ENCODE measurements around the gene OR5H14.
"Not testable (repeated sequence)": the region's sequence is repeated elsewhere in the genome, so short reads cannot be mapped to it uniquely, and the experiment has no call there.

Gene OR5H14
- total RNA-seq, result 0 reads per million in 2 experiments

GRCh38 chr3:98147179-98147578 lies at the start of gene OR5H14:
Gene OR5H14, plus strand, starts transcription at chr3:98147479. Its CDS starts 1,907 bp downstream, at chr3:98149386.
- no peak for DNase-seq (ENCODE audit: low read depth)

GRCh38 chr3:98099848-98100247 lies 47.4 kb upstream of the OR5H14 start:
- no peak for DNase-seq (ENCODE audit: low read depth)

GRCh38 chr3:98108162-98108561 lies 39.1 kb upstream of the OR5H14 start:
- no peak for DNase-seq (ENCODE audit: low read depth)

GRCh38 chr3:98109807-98110549 lies 37.3 kb upstream of the OR5H14 start:
- no peak for DNase-seq (ENCODE audit: low read depth)

GRCh38 chr3:98110550-98110908 lies 36.8 kb upstream of the OR5H14 start:
- DNase-seq (ENCODE audit: low read depth), result no peak

- DNase-seq (ENCODE audit: low read depth), result no peak
Observed at GRCh38 chr3:98114264-98114663, 33.0 kb upstream of the OR5H14 start.

GRCh38 chr3:98115717-98116116 lies 31.6 kb upstream of the OR5H14 start:
- DNase-seq (ENCODE audit: low read depth), result no peak

GRCh38 chr3:98130421-98130820 lies 16.9 kb upstream of the OR5H14 start, which contains the start of gene OR5H1:
Gene OR5H1, plus strand, starts transcription at chr3:98130721. Its CDS starts 1,977 bp downstream, at chr3:98132698.
- no peak for DNase-seq (ENCODE audit: low read depth)

- no peak for DNase-seq (ENCODE audit: low read depth)
Observed at GRCh38 chr3:98136631-98137030, 10.6 kb upstream of the OR5H14 start.

GRCh38 chr3:98137826-98138557 lies 9.3 kb upstream of the OR5H14 start:
- not testable (repeated sequence) for DNase-seq (ENCODE audit: low read depth)

- DNase-seq (ENCODE audit: low read depth), result no peak
Observed at GRCh38 chr3:98140531-98140930, 6.7 kb upstream of the OR5H14 start.

- no peak for DNase-seq (ENCODE audit: low read depth)
Observed at GRCh38 chr3:98148751-98149150, 1.5 kb downstream of the OR5H14 start.

- not testable (repeated sequence) for DNase-seq (ENCODE audit: low read depth)
Observed at GRCh38 chr3:98149456-98149855, 2.2 kb downstream of the OR5H14 start.

GRCh38 chr3:98151241-98151640 lies 4.0 kb downstream of the OR5H14 start:
- DNase-seq (ENCODE audit: low read depth), result no peak

- DNase-seq (ENCODE audit: low read depth), result no peak
Observed at GRCh38 chr3:98166396-98166795, 19.1 kb downstream of the OR5H14 start, which contains the start of gene OR5H15. Gene OR5H15, plus strand, starts transcription at chr3:98166696. Its CDS starts 2,004 bp downstream, at chr3:98168700.

GRCh38 chr3:98171071-98171470 lies 23.8 kb downstream of the OR5H14 start:
- DNase-seq (ENCODE audit: low read depth), result no peak

- no peak for DNase-seq (ENCODE audit: low read depth)
Observed at GRCh38 chr3:98172621-98173020, 25.3 kb downstream of the OR5H14 start.

- no peak for DNase-seq (ENCODE audit: low read depth)
Observed at GRCh38 chr3:98180319-98180890, 33.1 kb downstream of the OR5H14 start.

- no peak for DNase-seq (ENCODE audit: low read depth)
Observed at GRCh38 chr3:98182196-98182595, 34.9 kb downstream of the OR5H14 start.

GRCh38 chr3:98185180-98185579 lies 37.9 kb downstream of the OR5H14 start:
- no peak for DNase-seq (ENCODE audit: low read depth)

- DNase-seq (ENCODE audit: low read depth), result no peak
Observed at GRCh38 chr3:98188545-98188944, 41.3 kb downstream of the OR5H14 start.

GRCh38 chr3:98190911-98191310 lies 43.6 kb downstream of the OR5H14 start:
- not testable (repeated sequence) for DNase-seq (ENCODE audit: low read depth)

- DNase-seq (ENCODE audit: low read depth), result not testable (repeated sequence)
Observed at GRCh38 chr3:98196293-98196692, 49.0 kb downstream of the OR5H14 start.
